ENCODE results near the gene ZNF697.
"Not testable (repeated sequence)": the region's sequence is repeated elsewhere in the genome, so short reads cannot be mapped to it uniquely, and the experiment has no call there.

Gene ZNF697

DNA sequence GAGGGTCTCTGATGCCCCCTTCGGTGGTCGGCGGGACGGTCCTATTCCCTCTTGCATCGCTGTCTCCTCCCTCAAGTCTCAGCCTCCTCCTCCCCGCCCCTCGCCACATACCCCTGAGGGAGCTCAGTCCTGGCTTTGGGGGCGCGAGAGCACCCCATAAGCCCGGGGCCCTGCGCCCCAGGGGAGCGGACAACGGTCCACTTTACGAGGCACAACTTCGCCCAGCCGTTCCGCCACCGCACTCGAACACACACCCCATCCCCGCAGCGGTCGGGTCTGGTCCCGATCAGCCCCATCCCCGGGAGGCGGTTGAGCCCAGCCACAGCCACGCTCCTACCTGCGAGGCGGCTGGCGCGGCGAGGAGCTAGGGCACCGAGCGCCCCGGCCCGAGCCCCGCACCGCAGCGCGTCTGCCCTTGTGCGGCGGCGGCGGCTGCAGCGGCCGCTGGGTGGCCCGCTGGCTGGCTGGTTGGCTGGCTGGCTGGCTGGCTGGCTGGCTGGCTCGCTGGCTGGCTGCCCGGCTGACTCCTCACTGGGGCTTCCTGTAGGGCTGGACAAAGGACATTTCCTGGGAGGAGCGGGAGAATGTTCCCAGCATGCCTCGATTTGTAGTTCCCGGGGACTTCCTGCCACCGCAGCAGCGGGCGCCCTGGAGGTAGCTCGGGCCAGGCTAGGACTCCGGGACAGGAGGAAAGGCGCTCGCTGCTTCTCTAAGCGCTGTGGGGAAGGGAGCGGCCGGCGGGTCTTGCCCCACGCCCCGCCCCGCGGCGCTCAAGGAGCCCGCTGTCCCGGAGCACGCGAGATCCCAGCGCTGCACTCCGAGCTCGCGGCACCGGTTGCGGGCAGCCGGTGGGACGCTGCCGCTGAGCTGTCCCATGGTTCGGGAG lies at the start of gene ZNF697:
Gene ZNF697 (minus strand): TSS at position 533 of the 886 bp plus-strand sequence. CDS start 22,166 bp downstream, outside the sequence.
- peak; percentile 55 to 99 (median 96) for DNase-seq

- DNase-seq = no peak
These were observed 49.5 kb upstream of the ZNF697 start for GRCh38 chr1:119697598-119697997.

DNA sequence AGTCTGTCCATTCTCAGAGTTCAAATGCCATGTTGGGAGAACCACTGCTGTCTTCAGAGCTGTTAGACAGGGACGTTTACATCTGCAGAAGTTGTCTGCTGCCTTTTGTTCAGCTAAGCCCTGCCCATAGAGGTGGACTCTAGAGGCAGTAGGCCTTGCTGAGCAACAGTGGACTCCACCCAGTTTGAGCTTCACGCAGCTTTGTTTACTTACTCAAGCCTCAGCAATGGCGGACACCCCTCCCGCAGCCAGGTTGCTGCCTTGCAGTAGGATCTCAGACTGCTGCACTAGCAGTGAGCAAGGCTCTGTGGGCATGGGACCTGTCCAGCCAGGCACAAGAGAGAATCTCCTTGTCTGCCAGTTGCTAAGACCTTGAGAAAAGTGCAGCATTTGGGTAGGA lies 48.8 kb upstream of the ZNF697 start:
- DNase-seq = not testable (repeated sequence)

DNA sequence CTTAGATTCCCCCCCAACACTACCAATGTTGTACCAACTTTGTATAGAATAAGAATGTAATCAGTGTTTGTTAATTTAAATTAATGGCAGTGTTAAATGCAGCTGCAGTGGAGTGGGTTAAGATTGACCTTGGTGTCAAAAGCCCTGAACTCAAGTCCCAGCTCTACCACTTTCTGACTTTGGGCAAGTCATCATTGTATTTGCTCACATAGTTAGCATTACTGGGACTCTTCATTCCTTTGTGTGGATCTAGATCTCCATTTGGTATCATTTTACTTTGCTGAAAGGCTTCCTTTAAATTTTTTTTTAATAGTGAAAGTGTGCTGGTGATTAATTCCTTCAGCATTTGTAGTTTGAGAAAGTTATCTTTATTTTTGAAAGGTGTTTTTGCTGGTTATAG lies 41.4 kb upstream of the ZNF697 start:
- DNase-seq = no peak

- DNase-seq = no peak
These were observed 40.7 kb upstream of the ZNF697 start for GRCh38 chr1:119688810-119689209.

DNA sequence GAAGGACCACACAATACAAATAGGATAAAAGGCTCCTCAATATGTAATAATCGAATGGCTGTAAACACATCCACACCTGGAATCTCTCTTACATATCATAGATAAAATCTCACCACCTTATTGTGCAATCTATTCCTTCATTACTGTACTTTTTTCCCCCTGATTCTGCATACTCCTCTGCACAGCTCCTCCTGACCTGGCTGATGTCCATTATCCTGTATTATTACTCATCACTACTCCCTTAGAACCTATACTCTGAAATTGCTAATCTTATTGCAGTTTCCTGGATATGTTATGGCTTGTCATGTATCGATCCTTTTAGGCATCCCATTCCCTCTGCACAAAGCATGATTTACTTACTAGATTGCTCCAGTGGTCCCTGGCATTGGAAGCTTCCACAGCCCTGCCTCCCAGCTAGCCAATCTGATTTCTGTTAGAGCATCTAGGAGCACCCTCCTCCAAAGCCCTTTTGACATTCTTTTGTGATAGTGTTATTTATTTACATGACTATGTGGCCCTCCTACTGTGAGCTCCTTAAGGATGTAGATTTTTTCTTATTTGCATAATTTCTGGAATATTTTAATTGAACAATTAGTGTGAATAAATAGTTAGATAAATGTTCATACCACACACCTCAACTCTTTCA lies 39.5 kb upstream of the ZNF697 start:
- no peak for DNase-seq

DNA sequence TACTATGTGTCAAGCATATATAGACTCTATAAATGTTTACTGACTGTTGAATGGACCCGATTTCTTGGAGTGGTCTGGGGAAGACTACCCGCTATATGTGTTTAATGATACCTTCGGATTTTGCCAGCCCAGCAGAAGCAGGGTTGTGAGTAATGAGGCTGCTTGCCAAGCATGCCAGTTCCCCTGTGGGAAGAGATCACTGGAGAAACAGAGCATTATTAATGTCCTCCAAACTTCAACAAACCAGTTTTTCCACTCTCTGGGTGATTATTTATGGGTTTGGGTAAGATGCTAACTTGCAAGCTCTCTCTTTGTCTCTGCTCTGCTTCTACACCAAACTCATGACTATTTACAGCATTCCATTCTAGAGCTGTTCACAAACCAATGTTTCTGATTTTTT lies 38.6 kb upstream of the ZNF697 start:
- no peak for DNase-seq

DNA sequence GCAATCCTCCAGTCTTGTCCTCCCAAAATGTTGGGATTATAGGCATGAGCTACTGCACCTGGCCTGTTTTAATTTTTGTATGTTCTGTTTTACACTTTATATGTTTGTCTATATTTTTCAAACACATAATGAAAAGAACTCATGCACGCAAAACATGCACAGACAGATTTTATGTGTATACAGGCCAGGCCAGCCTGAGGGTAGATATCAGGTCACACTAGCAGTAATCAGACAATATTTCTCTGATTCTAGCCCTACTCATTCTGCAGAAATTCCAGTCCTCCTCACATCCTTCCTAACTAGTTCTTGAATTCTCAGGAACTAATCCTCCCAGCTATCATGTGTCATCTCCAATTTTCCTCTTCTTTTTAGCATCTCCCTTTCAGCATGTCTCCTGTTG lies 35.8 kb upstream of the ZNF697 start:
- no peak for DNase-seq

- no peak for DNase-seq
These were observed 34.1 kb upstream of the ZNF697 start for GRCh38 chr1:119682141-119682540.

DNA sequence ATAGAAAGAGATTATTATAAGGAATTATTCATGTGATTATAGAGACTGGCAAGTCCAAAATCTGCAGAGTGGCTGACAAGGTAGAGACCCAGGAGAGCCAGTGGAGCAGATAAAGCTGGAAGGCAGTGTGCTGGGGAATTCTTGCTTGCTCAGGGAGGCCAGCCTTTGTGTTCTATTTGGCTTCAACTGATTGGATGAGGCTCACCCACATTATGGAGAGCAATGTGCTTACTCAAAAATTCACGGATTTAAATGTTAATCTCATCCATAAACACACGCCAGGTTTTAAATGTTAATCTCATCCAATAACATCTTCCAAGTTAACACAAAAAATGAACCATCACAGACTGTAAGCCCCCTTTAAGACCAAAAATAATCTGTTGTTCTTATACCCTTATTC lies 33.5 kb upstream of the ZNF697 start:
- DNase-seq = no peak

- DNase-seq = no peak
These were observed 32.7 kb upstream of the ZNF697 start for GRCh38 chr1:119680723-119681122.

GRCh38 chr1:119680193-119680592 lies 32.1 kb upstream of the ZNF697 start:
- DNase-seq = no peak

DNA sequence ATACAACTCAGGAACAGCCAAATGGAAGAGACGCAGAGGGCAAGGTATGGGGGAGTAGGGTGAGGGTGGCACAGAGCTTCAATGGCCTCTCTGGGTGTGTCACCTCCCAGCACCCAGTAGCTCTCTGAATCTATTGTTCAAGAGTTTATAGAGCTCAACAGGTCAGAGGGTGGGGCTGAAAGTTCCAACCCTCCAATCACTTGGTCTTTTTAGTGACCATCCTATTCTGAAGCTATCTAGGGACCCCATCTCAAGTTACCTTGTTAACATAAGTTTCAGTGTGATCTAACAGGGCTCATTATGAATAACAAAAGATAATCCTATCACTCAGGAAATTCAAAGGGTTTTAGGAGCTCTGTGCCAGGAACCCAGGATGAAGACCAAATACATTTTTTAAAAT lies 31.2 kb upstream of the ZNF697 start:
- DNase-seq = no peak

GRCh38 chr1:119676571-119677206 lies 28.6 kb upstream of the ZNF697 start:
- no peak for DNase-seq

DNA sequence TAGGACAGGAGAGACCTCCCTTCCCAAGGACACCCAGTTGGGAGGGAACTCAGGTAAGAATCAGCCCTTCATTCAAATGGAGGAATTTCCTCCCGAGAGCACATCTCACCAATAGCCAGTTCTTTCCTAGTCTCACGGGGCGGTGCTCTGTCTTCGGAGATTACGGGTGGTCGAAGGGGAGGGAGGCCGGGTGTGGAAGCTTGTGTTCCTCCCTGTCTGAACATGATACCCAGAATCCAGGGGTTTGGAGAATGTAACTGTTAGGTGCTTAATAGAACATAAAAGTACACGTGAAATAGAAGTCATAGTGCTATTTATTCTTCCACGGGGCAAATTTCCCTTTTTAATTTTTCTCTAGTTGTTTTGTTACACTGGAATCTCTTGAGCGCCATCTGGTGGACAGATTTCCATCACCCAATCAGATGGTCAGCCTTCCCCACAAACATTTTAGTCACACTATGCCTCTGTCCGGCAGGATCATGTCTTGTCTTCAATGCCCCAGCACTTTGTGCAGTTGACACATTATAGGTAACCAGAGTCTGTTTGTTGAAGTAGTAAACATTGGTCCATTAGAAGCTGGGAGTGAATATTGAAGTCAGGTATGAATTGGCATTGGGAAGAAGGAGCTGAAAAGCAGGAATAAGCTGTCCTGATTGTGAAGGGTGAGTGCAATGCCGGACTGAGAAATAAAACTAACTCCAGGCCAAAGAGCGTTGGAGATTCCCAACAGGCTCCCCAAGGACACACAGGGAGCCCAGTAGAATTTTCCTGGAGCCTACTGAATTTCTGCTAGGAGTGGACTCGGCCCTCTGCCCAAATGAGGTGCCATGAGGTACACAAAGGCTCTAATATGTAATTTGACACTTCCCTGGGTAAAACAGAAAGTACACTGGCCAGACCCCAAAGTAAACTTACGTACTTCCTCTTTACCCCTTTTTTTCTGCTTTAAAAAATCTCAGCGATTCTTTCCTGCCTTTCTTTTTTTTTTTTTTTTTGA lies 27.6 kb upstream of the ZNF697 start:
- DNase-seq = peak in 49 of 51 donors; percentile 4 to 88 (median 52)

DNA sequence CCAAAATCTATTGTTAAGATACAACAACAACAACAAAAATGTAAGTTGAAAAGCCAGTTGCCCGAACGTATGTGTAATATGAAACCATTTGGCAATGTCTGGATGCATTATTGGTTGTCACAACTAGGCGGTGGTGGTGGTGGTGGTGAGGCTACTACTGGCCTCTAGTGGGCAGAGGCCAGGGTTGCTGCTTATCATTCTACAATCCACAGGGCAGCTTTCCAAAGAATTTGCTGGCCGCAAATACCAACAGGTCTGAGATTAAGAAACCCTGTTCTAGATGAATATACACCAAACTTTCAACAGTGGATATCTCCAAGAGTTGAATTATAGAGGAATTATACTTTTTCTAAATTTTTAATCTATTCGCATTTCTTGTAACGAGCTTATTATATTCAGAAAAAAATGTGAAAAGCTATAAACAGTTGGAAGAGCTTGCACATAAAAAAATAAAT lies 26.8 kb upstream of the ZNF697 start:
- peak in 14 of 51 donors; percentile 1 to 68 (median 24) for DNase-seq

GRCh38 chr1:119674111-119674526 lies 26.1 kb upstream of the ZNF697 start:
- no peak for DNase-seq

DNA sequence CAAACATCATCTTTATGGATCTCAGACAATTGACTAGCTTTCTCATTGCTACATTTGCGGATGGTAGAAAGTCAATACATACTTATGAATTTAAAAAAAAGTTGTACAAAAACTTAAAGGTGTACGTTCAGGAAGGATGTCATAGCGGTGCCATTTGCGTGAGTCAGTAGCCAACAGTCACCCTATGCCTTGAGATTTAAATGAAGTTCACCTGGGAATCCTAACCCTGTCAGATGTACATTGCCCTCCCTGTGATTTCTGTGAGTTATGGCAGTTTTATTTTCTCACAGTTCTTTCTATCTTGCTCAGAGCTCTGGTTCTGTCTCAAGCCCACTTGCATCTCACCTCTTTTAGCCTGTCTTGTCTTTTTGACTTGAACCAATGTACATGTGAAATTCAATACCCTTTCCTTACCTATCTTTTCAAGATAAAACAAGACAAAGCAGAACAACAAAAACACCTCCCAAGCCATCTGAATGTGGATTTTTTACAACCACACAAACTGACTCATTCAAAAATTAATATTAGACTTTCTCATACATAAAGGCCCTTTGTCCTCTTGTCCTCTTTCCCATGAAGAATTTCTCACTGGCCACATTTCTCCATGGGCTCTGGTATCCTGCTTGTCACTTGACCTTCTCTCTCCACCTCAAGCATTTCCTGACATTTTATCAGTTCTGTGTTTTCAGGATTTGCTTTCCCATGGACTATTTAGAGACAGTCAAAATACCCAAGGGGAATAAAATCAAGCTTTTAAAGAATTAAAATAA lies 25.3 kb upstream of the ZNF697 start:
- no peak for DNase-seq

- no peak for DNase-seq
These were observed 22.8 kb upstream of the ZNF697 start for GRCh38 chr1:119670898-119671297.

DNA sequence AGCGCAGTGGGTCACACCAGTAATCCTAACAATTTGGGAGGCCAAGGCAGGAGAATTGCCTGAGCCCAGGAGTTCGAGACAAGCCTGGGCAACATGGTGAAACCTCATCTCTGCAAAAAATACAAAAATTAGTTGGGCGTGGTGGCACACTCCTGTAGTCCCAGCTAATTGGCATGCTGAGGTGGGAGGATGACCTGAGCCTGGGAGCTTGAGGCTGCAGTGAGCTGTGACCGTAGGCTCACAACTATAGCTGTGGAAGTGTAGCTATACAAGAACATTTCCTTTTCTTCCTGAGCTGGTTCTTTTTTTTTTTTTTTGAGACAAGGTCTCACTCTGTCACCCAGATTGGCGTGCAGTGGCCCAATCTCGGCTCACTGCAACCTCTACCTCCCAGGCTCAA lies 19.1 kb upstream of the ZNF697 start:
- DNase-seq = no peak

Measured in hypothalamus (tissue), 51 donors.